Measurements from ENCODE around the gene PHEX.

The PHEX gene

DNA sequence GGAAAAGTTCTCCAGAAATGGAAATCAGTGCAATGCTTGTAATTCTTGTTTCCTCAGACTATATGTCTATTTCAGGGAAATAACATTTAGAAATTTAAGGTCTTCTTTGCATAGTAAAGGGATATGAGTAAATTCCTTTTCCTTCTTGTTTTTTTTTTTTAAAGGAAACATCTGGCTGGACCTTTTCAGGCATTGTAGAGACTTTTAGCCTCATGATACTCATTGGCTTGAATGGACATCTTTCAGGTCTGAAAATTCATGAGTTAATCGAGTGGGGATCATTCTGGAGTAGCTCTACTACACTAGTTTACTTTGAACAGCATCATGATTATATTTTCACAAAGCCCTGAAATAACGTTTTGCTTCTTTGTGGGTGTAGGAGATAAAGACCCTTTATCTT lies 152.0 kb downstream of the PHEX start:
- H3K9me3 ChIP-seq (ENCODE audit: control insufficient read depth, insufficient read depth, low read length) = no peaks in the 10 kb centered on the region
- H3K9me2 ChIP-seq (replicated peaks; ENCODE audit: control insufficient read depth, low read length) = no peaks in the 10 kb centered on the region
- no peaks in the 10 kb centered on the region for H3K4me1 ChIP-seq (ENCODE audit: control insufficient read depth, low read length)
- no peak for TF ChIP-seq EZH2phosphoT487 (IDR thresholded peaks at IDR 0.05; ENCODE audit: borderline replicate concordance, low read length)
- TF ChIP-seq, protein P1, sequence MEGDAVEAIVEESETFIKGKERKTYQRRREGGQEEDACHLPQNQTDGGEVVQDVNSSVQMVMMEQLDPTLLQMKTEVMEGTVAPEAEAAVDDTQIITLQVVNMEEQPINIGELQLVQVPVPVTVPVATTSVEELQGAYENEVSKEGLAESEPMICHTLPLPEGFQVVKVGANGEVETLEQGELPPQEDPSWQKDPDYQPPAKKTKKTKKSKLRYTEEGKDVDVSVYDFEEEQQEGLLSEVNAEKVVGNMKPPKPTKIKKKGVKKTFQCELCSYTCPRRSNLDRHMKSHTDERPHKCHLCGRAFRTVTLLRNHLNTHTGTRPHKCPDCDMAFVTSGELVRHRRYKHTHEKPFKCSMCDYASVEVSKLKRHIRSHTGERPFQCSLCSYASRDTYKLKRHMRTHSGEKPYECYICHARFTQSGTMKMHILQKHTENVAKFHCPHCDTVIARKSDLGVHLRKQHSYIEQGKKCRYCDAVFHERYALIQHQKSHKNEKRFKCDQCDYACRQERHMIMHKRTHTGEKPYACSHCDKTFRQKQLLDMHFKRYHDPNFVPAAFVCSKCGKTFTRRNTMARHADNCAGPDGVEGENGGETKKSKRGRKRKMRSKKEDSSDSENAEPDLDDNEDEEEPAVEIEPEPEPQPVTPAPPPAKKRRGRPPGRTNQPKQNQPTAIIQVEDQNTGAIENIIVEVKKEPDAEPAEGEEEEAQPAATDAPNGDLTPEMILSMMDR (IDR thresholded peaks at IDR 0.05; ENCODE audit: low read depth, low read length, poor library complexity, severe bottlenecking) = no peak
- no peak overlapping the region for H3K4me3 ChIP-seq (ENCODE audit: low read length)
- H3K4me2 ChIP-seq (ENCODE audit: low read length) = no peak overlapping the region
- no peaks in the 10 kb centered on the region for H3K79me2 ChIP-seq (ENCODE audit: control insufficient read depth, low read length)
- no peaks in the 10 kb centered on the region for H3K36me3 ChIP-seq (ENCODE audit: control insufficient read depth, low read length)
- no peaks in the 10 kb centered on the region for H4K20me1 ChIP-seq (ENCODE audit: control insufficient read depth, insufficient read depth, low read depth, low read length)
- H3K27me3 ChIP-seq (ENCODE audit: control insufficient read depth, low read length) = no peaks in the 10 kb centered on the region
- H3F3A ChIP-seq (ENCODE audit: control insufficient read depth, insufficient read depth) = no peaks in the 10 kb centered on the region
- no peak overlapping the region for H3K27ac ChIP-seq (ENCODE audit: low read depth, low read length)

DNA sequence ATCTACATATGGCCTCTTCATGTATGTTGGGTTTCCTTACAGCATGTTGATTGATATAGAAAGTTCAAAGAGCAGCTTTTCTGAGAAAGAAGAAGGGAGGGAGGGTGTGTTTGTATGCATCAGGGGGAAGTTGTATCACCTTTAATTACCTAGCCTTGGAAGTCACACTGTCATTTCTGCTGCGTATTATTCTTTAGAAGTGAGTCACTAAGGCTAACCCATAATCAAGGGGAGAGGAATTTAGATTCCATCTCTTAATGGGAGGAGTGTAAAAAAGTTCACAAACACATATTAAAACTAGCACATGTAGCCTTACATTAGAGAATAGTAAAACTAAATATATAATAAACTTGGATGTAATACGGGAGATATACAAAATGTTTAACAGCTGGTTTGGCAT lies 154.0 kb downstream of the PHEX start:
- TF ChIP-seq EZH2phosphoT487 (IDR thresholded peaks at IDR 0.05; ENCODE audit: borderline replicate concordance, low read length) = no peak
- TF ChIP-seq, protein P1 (IDR thresholded peaks at IDR 0.05; ENCODE audit: low read depth, low read length, poor library complexity, severe bottlenecking) = no peak
- Histone ChIP-seq H3K27me3 (ENCODE audit: control insufficient read depth, low read length) (no peaks in the 10 kb centered on the region), H3K4me3 (ENCODE audit: low read length) (no peak overlapping the region), H3F3A (ENCODE audit: control insufficient read depth, insufficient read depth) (no peaks in the 10 kb centered on the region), H3K27ac (ENCODE audit: low read depth, low read length) (no peak overlapping the region), H3K79me2 (ENCODE audit: control insufficient read depth, low read length) (no peaks in the 10 kb centered on the region), H3K4me2 (ENCODE audit: low read length) (no peak overlapping the region), H3K36me3 (ENCODE audit: control insufficient read depth, low read length) (no peaks in the 10 kb centered on the region), H4K20me1 (ENCODE audit: control insufficient read depth, insufficient read depth, low read depth, low read length) (no peaks in the 10 kb centered on the region), H3K4me1 (ENCODE audit: control insufficient read depth, low read length) (no peaks in the 10 kb centered on the region), H3K9me2 (replicated peaks; ENCODE audit: control insufficient read depth, low read length) (no peaks in the 10 kb centered on the region), H3K9me3 (ENCODE audit: control insufficient read depth, insufficient read depth, low read length) (no peaks in the 10 kb centered on the region)

DNA sequence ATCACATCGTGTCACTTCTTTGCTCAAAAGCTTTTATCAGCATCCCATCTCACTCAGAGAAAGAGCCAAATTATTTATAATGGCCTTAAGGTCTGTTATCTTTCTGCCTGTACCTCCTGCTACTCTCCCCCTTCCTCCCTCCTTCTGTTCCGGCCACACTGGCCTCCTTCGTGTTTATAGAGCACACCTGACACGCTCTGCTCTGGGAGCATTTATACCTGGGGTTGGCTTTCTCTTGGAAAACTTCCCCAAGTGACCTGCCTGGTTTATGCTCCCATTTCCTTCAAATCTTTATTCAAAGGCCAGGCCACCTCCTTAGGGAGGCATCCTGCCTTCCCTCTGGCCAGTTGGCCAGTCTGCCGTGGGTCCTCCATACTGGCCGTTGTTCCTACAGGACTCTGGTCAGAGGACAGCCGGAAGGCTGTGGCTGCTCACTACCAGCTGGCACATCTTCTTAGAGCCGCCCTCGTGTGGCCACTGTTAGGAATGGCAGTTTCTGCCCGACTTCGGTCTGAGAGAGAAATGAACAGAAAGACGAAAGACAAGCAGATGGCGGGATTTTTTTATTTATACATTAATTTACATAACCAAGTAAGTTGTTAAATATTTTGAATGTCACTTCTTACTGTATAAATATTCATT lies 160.4 kb downstream of the PHEX start:
- Histone ChIP-seq H3K36me3 (ENCODE audit: control insufficient read depth, low read length) (no peaks in the 10 kb centered on the region), H3K27ac (ENCODE audit: low read depth, low read length) (no peak overlapping the region), H3K4me3 (ENCODE audit: low read length) (no peak overlapping the region), H3K79me2 (ENCODE audit: control insufficient read depth, low read length) (no peaks in the 10 kb centered on the region), H4K20me1 (ENCODE audit: control insufficient read depth, insufficient read depth, low read depth, low read length) (no peaks in the 10 kb centered on the region), H3K4me2 (ENCODE audit: low read length) (no peak overlapping the region), H3K27me3 (ENCODE audit: control insufficient read depth, low read length) (no peaks in the 10 kb centered on the region), H3K9me2 (replicated peaks; ENCODE audit: control insufficient read depth, low read length) (no peaks in the 10 kb centered on the region), H3K9me3 (ENCODE audit: control insufficient read depth, insufficient read depth, low read length) (no peaks in the 10 kb centered on the region), H3F3A (ENCODE audit: control insufficient read depth, insufficient read depth) (no peaks in the 10 kb centered on the region), H3K4me1 (ENCODE audit: control insufficient read depth, low read length) (no peaks in the 10 kb centered on the region)
- TF ChIP-seq, protein P1 (IDR thresholded peaks at IDR 0.05; ENCODE audit: low read depth, low read length, poor library complexity, severe bottlenecking) = peak; percentile 60
- no peak for TF ChIP-seq EZH2phosphoT487 (IDR thresholded peaks at IDR 0.05; ENCODE audit: borderline replicate concordance, low read length)
